ENCODE measurements around the gene SURF6.

The SURF6 gene

DNA sequence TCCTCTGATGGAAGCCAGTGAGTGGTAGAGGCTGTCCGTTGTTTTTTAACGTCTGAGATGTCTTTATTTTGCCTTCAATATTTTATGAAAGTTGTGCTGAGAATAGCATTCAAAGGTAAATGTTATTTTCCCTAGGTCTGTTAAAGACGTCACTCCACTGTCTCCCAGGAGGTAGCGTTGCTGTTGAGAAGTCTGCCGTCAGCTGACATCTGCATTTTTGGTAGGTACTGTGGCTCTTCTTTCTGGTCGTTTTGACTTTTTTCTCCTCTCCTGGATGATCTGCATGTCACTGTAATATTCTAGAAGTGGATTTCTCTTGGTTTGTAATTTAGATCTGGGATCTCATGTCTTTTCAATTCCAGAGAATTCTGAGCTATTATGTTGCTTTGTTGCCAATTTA is 26.4 kb downstream of the SURF6 start:
- no peak for TF ChIP-seq GABPA (IDR thresholded peaks at IDR 0.05; ENCODE audit: low read depth)
- TF ChIP-seq, protein P1, sequence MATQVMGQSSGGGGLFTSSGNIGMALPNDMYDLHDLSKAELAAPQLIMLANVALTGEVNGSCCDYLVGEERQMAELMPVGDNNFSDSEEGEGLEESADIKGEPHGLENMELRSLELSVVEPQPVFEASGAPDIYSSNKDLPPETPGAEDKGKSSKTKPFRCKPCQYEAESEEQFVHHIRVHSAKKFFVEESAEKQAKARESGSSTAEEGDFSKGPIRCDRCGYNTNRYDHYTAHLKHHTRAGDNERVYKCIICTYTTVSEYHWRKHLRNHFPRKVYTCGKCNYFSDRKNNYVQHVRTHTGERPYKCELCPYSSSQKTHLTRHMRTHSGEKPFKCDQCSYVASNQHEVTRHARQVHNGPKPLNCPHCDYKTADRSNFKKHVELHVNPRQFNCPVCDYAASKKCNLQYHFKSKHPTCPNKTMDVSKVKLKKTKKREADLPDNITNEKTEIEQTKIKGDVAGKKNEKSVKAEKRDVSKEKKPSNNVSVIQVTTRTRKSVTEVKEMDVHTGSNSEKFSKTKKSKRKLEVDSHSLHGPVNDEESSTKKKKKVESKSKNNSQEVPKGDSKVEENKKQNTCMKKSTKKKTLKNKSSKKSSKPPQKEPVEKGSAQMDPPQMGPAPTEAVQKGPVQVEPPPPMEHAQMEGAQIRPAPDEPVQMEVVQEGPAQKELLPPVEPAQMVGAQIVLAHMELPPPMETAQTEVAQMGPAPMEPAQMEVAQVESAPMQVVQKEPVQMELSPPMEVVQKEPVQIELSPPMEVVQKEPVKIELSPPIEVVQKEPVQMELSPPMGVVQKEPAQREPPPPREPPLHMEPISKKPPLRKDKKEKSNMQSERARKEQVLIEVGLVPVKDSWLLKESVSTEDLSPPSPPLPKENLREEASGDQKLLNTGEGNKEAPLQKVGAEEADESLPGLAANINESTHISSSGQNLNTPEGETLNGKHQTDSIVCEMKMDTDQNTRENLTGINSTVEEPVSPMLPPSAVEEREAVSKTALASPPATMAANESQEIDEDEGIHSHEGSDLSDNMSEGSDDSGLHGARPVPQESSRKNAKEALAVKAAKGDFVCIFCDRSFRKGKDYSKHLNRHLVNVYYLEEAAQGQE (IDR thresholded peaks at IDR 0.05; ENCODE audit: insufficient replicate concordance, low read depth): no peak
- TF ChIP-seq, protein P2, sequence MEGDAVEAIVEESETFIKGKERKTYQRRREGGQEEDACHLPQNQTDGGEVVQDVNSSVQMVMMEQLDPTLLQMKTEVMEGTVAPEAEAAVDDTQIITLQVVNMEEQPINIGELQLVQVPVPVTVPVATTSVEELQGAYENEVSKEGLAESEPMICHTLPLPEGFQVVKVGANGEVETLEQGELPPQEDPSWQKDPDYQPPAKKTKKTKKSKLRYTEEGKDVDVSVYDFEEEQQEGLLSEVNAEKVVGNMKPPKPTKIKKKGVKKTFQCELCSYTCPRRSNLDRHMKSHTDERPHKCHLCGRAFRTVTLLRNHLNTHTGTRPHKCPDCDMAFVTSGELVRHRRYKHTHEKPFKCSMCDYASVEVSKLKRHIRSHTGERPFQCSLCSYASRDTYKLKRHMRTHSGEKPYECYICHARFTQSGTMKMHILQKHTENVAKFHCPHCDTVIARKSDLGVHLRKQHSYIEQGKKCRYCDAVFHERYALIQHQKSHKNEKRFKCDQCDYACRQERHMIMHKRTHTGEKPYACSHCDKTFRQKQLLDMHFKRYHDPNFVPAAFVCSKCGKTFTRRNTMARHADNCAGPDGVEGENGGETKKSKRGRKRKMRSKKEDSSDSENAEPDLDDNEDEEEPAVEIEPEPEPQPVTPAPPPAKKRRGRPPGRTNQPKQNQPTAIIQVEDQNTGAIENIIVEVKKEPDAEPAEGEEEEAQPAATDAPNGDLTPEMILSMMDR (IDR thresholded peaks at IDR 0.05; ENCODE audit: insufficient read depth, low read length): no peak
- TF ChIP-seq SPI1 (IDR thresholded peaks at IDR 0.05; ENCODE audit: borderline replicate concordance, low read depth): no peak
- no peak for TF ChIP-seq POLR2AphosphoS5 (IDR thresholded peaks at IDR 0.05; ENCODE audit: low read depth)

DNA sequence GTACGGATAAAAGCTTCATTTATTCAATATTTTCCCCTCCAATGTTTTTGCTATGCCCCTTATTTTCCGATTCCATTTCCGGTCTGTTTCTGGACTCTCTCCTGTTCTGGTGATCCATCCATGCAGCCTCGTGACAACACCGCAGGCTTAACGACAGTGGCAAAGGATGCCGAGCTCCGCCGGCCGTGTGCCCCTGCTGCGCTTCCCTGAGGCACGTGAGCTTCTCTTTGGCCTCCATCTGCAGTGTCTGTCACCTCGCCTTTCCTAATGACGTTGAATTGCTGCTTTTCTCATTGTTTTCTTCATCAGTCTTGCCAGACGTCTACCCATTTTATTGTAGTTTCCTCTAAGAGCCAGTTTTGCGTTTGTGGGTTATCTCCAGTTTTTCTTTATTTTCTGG is 28.7 kb downstream of the SURF6 start:
- peaks cover 5% of the 10 kb centered on the region for H3K27me3 ChIP-seq (ENCODE audit: insufficient read depth, poor library complexity, severe bottlenecking)
- H3K27ac ChIP-seq (replicated peaks): no peak overlapping the region
- DNase-seq (ENCODE audit: low read depth in 1 of 2, low spot score in 1 of 2): no peak
- H3K4me3 ChIP-seq (replicated peaks; ENCODE audit: insufficient read depth, low read length): no peak overlapping the region
- TF ChIP-seq SPI1 (IDR thresholded peaks at IDR 0.05; ENCODE audit: borderline replicate concordance, low read depth) (no peak), GABPA (IDR thresholded peaks at IDR 0.05; ENCODE audit: low read depth) (no peak), POLR2AphosphoS5 (IDR thresholded peaks at IDR 0.05; ENCODE audit: low read depth) (no peak)
- TF ChIP-seq, protein P1 (IDR thresholded peaks at IDR 0.05; ENCODE audit: insufficient replicate concordance, low read depth): no peak
- TF ChIP-seq, protein P2 (IDR thresholded peaks at IDR 0.05; ENCODE audit: insufficient read depth, low read length): no peak

More for the DNA sequence above, 26.4 kb downstream of the SURF6 start:
- DNase-seq (ENCODE audit: low read depth in 1 of 2, low spot score in 1 of 2): no peak
- H3K27ac ChIP-seq (replicated peaks): no peak overlapping the region
- peaks cover 5% of the 10 kb centered on the region for H3K27me3 ChIP-seq (ENCODE audit: insufficient read depth, poor library complexity, severe bottlenecking)
- no peak overlapping the region for H3K4me3 ChIP-seq (replicated peaks; ENCODE audit: insufficient read depth, low read length)

- Histone ChIP-seq H3K27ac (replicated peaks) (no peak overlapping the region), H3K4me3 (replicated peaks; ENCODE audit: insufficient read depth, low read length) (no peak overlapping the region), H3K27me3 (ENCODE audit: insufficient read depth, poor library complexity, severe bottlenecking) (peaks cover 5% of the 10 kb centered on the region)
- TF ChIP-seq GABPA (IDR thresholded peaks at IDR 0.05; ENCODE audit: low read depth) (no peak), POLR2AphosphoS5 (IDR thresholded peaks at IDR 0.05; ENCODE audit: low read depth) (no peak)
- TF ChIP-seq, protein P1 (IDR thresholded peaks at IDR 0.05; ENCODE audit: insufficient replicate concordance, low read depth): no peak
- DNase-seq (ENCODE audit: low read depth in 1 of 2, low spot score in 1 of 2): no peak
Observed at GRCh38 chr9:133306242-133307204, 29.5 kb downstream of the SURF6 start.

Measured in HL-60 (cell line).